22Rv1 (cell line): ENCODE measurements around the gene TLE3.

Experiments
- CTCF ChIP-seq: fragments of 450-650 bp; IDR thresholded peaks from 2 replicates; pipeline ENCODE4 v1.5.1; 2017; ENCODE audit warnings: mild to moderate bottlenecking
- ZFX ChIP-seq: fragments of 450-650 bp; IDR thresholded peaks from 2 replicates; pipeline ENCODE4 v1.6.1; 2017; ENCODE audit warnings: antibody characterized with exemption, borderline replicate concordance

- TF ChIP-seq CTCF (no peak), ZFX (no peak)
Observed at GRCh38 chr15:70045045-70045444, 52.7 kb downstream of the TLE3 start.
